Adipose tissue (tissue), 3 donors: Measurements from ENCODE around the gene OR6A2. TPM values are rescaled to one million over a fixed set of nuclear protein-coding genes. Genes with fewer than 3 reads are reported as not detected.

Source experiments
- H3K27ac ChIP-seq: one replicate; pipeline ENCODE4 v1.5.1; 2013; ENCODE audit warnings: low read depth, low read length
- WGBS, 3 donors: extraction: QIAGEN DNeasy Blood & Tissue Kit; methylation state at CpG; one replicate each; pipeline ENCODE4 v1.1.7; 2013; 5-methylcytosine and 5-hydroxymethylcytosine counted together
- polyA plus RNA-seq, 3 donors: library from polyadenylated mRNA; stranded (reverse); fragments of 200-250 nt; gene quantifications; one replicate each; pipeline ENCODE4 v1.2.3, GENCODE V29; 2013
- donor health status: healthy with polysubstance abuse.
- donor health status: Bipolar disorder and iron deficiency.
- donor health status: healthy.

Gene OR6A2
- polyA plus RNA-seq, 3 donors: not detected

DNA sequence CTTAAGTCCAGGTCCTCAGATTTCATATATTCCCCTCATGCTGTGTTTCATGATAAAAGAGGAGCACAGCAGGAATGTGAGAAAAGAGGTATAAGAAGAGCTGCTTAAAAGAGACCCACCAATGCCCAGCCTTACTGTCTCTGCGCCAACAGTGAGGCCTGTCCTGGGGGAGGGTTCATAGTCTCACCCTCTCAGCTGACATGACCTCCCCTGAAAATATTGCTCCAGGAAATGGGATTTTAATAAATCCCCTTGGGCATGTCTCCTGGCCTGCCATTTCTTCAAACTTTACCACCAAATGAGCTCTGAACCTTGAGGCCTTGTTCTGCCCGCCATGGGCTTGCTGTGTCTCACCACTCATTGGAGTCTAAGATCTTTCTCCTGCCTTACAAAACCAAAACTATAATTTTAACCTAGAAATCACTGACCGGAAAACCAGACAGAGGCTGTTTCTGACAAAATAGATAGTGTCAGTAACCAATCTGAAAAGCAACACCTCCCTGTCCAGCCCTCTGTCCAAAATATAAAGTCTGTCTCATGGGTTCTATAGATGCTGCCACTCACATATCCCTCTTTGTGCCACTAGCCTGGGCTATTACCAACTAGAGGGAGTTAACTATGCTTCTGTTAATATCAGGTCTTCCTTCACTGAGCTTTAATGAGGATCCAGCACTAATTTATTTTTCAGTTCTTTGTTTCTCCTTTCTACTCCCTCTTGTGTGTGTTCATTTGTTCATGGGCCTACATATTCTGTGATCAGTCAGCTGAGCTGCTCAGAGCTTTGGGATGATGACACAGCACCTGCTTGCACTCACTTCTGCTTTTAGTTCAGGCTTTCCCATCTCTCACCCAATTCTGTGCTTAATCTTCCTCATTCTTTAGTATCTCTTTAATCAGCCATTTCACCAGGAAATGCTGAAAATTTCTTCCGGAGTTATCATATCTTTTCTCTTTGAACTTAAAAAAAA is 27.3 kb downstream of the OR6A2 start, which contains the start of gene OR2AG2:
OR2AG2 (minus strand) TSS at position 51 of the 968 bp plus-strand sequence. CDS start 3,019 bp downstream, outside the sequence.
- WGBS, 3 donors: 61 to 83% (median 75%) methylated on average over 3 to 4 of the region's 4 CpGs
- H3K27ac ChIP-seq: no peak within 1 kb of the TSS

DNA sequence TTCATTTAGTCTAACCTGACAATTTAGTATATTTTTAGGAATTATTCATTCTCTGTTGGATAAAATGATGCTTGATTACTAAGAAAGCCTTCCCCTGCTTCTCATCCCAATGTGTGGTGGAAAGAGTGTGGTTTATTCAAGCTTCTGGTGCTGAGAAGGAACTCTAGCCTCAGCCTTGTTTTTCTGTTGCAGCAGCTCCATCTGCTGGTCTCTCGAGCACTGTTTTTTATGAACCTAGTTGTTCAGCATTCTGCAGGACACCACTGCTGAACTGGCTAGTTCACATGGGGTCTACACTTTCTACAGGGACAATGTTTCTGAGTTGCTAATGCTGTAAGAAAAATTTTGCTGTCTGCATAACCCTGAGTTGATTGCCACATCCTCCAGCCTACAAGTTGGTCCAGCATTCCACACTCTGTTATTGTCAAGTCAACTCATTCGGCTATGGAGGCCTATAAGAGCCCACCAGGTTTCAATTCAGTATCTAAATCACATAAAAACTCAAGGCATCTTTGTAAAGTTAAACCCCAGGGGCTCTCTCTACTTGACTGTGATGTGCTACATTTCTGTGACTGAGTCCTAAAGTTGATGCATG is 42.0 kb downstream of the OR6A2 start:
- WGBS, 3 donors: 48 to 50% (median 50%) methylated on average over 2 of the region's 2 CpGs
- H3K27ac ChIP-seq: no peak overlapping the region

DNA sequence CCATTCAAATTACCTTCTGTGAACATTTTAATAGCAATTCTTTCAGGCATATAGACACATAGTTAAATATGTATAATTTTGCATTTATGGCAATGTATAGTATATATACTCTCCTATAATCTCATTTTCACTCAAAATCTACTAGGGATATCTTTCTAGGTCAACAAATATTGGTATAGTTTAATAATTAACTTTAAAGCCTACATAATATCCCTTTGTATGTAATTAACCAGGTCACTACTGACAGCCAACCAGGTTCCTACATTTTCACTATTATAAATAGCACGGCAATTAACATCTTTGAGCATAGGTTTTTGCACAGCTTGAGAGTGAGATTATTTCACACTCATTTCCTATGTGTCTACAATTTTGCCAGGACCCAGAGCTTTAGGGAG is 43.5 kb downstream of the OR6A2 start:
- WGBS, 3 donors: 36 to 91% (median 85%) methylated on average over 1 of the region's 1 CpG
- H3K27ac ChIP-seq: no peak overlapping the region

DNA sequence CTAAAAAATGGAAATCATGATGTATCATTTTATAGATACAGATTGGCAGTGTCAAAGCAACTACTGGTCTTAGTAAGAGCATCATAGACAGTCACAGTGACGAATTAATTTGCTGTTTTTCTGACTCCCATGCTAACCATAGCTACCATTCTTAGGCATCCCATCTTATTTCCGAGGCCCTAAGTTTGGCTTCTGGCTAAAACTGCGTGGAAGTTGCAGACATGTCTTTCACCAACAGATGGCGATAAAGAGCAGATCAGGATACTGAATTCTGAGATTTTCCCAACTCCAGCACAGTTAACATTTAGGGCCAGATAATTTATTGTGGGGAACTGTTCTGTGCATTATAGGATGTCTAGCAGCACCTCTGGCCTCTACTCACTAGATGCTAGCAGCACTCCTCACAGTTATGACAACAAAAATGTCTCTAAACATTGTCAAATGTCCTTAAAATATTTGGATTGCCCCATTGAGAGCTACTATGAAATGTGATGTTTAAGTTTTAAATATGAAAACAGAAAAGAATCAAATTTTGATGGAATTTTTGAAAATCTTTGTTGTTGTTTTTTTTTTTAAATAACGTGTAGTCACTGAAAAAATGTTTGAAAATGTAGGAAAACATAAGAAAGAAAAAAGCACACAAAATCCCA is 44.1 kb downstream of the OR6A2 start:
- H3K27ac ChIP-seq: no peak overlapping the region
- 8 to 11% (median 9%) methylated on average over 5 of the region's 5 CpGs for WGBS, 3 donors

DNA sequence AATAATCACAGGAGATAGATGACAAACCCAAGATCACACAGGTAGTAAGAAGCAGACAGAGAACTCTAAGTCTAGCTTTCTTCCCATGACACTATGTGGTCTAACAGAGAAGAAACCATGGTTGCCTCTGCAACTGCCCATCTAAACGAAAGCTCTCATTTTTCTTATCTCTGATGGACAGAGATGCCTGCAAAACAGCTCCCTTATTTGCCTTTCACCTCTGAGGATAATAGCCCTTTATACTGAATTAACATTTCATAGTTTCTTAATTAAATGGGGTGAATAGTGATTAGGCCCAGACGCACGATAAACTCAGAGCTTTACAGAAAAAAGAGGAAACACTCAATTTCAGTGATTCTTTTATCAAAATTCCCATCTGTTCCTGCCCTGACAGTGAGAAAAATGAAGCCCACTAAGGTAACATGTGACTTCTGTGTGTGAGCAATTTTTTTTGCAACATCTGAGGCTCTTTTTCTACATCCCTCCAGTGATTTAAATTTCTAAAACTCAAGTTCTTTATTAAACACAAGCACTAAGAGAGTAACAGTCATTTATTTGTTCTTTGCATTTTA is 52.3 kb downstream of the OR6A2 start:
- 52 to 75% (median 59%) methylated on average over 3 of the region's 3 CpGs for WGBS, 3 donors
- H3K27ac ChIP-seq: no peak overlapping the region

DNA sequence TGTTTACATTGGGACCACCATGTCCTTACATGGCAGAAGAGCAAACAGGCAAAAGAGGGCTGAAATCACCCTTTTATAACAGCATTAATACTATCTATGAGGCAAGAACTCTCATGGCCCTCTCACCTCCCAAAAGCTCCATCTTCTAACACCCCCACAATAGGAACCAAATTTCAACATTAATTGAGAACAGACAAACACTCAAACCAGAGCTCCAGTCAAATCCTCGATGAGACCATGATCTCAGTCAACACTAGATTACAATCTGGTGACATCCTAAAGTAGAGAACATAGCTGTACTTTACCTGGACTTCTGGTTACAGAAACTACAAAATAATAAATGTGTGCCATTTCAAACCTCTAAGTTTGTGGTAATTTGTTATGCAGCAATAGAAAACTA is 52.9 kb downstream of the OR6A2 start:
- WGBS, 3 donors: 42 to 74% (median 62%) methylated on average over 1 of the region's 1 CpG
- H3K27ac ChIP-seq: no peak overlapping the region

DNA sequence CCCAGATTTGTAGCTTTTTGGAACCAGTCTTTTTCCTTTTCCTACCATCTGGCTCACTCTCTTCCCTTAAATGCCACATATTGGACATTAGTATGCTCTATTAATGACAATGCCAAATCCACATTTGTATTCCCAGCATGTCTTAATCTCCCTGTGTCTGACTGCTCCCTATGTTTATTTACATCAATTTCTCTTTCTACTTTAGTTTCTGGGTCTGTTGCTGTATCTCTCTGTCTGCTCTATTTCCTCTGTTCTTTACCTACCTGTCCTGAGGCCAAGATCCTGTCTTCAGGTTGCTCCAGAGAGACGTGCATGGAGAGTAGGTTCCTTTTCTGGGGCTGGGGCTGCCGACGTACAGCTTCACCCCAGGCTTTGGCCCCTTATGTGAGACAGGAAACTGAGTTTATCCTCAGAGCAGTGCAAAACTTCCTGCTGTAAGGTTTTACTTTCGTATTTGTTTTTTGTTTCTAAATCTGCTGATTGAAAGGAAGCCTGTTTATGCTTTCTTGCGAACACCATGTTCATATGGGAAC is 53.3 kb downstream of the OR6A2 start:
- 18 to 63% (median 21%) methylated on average over 5 of the region's 5 CpGs for WGBS, 3 donors
- no peak overlapping the region for H3K27ac ChIP-seq

DNA sequence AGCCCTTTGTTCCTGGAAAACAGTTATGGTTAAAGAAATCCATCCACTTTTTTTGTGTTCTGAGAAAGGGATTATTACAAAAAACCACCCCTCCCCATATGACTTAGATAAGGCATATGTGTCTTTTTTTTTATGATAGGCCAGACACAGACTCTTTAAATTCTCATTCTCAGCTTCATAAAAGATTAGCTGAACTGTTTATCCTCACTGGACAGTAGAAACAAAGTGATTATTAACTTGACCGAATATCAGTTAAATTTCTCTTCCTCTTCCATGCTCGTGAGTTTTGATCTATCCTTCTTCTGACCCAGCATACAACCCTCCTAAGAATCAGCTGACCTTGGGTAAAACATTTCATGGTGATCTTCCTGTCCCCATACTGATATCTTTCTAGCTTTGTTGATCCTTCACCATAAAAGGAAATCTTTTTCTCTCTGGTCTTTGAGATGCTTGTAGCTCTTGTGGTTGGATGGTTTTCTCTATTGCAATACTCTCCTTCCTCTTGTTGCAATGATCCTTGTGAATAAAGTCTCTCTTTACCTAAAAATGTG is 53.9 kb downstream of the OR6A2 start:
- WGBS, 3 donors: 23 to 60% (median 39%) methylated on average over 2 of the region's 2 CpGs
- no peak overlapping the region for H3K27ac ChIP-seq

DNA sequence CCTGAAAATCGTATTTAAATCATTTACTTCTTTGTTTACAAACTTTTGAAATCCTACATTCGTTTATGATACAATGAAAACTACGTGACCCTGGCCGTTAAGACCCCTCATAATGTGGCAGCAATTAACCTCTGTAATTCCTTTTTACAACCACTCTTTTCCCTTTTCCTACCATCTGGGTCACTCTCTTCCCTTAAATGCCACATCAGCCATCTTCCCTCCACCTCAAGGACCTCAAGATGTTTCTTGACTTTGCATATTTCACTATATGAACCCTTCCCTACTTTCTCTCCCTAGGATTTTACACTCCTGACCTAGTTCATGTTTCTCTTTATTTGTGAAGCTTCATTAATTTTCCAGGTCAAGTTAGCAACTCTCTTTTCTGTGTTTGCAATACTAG is 54.5 kb downstream of the OR6A2 start:
- 64 to 72% (median 65%) methylated on average over 4 of the region's 4 CpGs for WGBS, 3 donors
- H3K27ac ChIP-seq: no peak overlapping the region

DNA sequence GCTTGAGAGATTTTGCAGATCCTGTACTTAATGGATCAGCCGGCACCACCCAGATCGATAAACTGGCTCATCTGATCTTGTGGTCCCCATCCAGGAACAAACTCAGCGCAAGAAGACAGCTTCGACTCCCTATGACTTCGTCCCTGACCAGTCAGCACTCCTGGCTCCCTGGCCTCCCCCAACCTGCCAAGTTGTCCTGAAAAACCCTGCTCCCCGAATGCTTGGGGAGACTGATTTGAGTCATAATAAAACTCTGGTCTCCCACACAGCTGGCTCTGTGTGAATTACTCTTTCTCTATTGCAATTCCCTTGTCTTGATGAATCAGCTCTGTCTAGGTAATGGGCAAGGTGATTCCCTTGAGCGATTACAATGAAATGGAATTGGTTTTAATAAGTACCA is 57.2 kb downstream of the OR6A2 start:
- 68 to 77% (median 69%) methylated on average over 7 of the region's 7 CpGs for WGBS, 3 donors

More for the DNA sequence above, 57.2 kb downstream of the OR6A2 start:
- H3K27ac ChIP-seq: no peak overlapping the region

Other genes with a start within 250 kb of the OR6A2 start
- 10 to 100 TPM in 2 of 3 donors, 1 to 10 TPM in 1; 8.6 to 16.0 (median 16.0) TPM for gene RRP8, start 196.1 kb downstream of the OR6A2 start, polyA plus RNA-seq
- 100 to 1,000 TPM; 105 to 149 (median 120) TPM for gene ILK, start 195.9 kb downstream of the OR6A2 start, polyA plus RNA-seq
- 100 to 1,000 TPM in 2 of 3 donors, 10 to 100 TPM in 1; 75.3 to 111 (median 106) TPM for gene TAF10, start 187.5 kb downstream of the OR6A2 start, polyA plus RNA-seq
- gene TPP1, start 180.3 kb downstream of the OR6A2 start, polyA plus RNA-seq: 10 to 100 TPM; 18.7 to 49.0 (median 39.9) TPM
- 1 to 10 TPM; 3.0 to 9.3 (median 8.2) TPM for gene DCHS1, start 143.9 kb downstream of the OR6A2 start, polyA plus RNA-seq
- 10 to 100 TPM; 23.4 to 34.1 (median 34.0) TPM for gene MRPL17, start 116.3 kb downstream of the OR6A2 start, polyA plus RNA-seq
- under 1 TPM in 1 of 3 donors, not detected in 2; 0.02 TPM for gene OR2AG2, start 27.7 kb downstream of the OR6A2 start, polyA plus RNA-seq
- gene OR2AG1, start 16.7 kb downstream of the OR6A2 start, polyA plus RNA-seq: not detected
- not detected for gene OR10A5, start 46.0 kb upstream of the OR6A2 start, polyA plus RNA-seq
- gene OR10A2, start 63.4 kb upstream of the OR6A2 start, polyA plus RNA-seq: not detected
- gene OR10A4, start 76.9 kb upstream of the OR6A2 start, polyA plus RNA-seq: not detected
- gene OR2D2, start 92.8 kb upstream of the OR6A2 start, polyA plus RNA-seq: not detected
- gene OR2D3, start 121.3 kb upstream of the OR6A2 start, polyA plus RNA-seq: not detected
- 1 to 10 TPM in 1 of 3 donors, under 1 TPM in 2; 0.48 to 2.8 (median 0.90) TPM for gene ZNF215, start 126.7 kb upstream of the OR6A2 start, polyA plus RNA-seq
- under 1 TPM; 0.51 to 0.94 (median 0.90) TPM for gene ZNF214, start 220.7 kb upstream of the OR6A2 start, polyA plus RNA-seq
- under 1 TPM in 1 of 3 donors, not detected in 2; 0.11 TPM for gene NLRP14, start 220.8 kb upstream of the OR6A2 start, polyA plus RNA-seq